GM18868 (cell line): ENCODE data around the gene BRSK2.

ENCODE experiments used
- ATAC-seq: cut with Tn5 transposase; IDR thresholded peaks from one replicate; pipeline ENCODE4 v1.9.1; 2021; ENCODE audit warnings: mild to moderate bottlenecking, moderate library complexity; ENCODE audit not compliant: unreplicated experiment

Gene BRSK2

DNA sequence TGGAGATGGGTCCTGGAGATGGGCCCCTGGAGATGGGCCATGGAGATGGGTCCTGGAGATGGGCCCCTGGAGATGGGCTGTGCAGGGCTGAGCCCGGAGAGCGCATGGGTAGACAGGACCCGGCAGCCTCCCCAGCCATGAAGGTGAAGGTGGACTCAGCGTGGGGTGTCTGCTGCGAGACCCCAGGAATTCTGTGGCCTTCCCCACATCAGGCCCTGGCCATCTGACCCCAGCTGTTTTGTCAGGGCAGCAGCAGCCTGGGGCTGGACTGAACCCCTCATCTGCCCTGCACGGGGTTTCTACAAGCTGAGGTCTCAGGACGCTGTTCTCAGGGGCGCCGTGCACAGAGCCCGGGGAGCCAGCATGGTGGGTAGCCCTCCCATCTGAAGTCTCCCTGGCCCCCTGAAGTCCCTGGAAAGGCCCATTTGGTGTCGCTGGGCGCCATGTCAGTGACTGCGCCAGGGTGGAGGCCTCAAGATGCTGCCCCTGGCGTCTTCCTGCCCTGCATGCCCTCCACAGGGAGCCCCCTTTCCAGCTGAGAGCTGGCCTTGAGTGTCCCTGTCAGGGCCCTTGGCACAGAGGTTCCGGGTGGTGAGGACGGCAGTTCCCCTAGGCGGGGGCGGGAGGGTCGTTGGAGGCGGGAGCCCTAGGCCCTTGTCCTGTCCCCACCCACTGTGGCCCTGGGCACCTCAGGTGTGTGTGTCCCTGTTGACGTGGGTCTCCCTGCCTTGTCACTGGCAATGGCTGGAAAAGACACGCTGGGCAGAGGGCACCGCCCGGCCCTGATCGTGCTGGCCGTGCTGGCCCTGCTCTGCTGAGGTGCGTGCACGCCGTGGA is 5.4 kb downstream of the BRSK2 start:
- ATAC-seq: no peak

DNA sequence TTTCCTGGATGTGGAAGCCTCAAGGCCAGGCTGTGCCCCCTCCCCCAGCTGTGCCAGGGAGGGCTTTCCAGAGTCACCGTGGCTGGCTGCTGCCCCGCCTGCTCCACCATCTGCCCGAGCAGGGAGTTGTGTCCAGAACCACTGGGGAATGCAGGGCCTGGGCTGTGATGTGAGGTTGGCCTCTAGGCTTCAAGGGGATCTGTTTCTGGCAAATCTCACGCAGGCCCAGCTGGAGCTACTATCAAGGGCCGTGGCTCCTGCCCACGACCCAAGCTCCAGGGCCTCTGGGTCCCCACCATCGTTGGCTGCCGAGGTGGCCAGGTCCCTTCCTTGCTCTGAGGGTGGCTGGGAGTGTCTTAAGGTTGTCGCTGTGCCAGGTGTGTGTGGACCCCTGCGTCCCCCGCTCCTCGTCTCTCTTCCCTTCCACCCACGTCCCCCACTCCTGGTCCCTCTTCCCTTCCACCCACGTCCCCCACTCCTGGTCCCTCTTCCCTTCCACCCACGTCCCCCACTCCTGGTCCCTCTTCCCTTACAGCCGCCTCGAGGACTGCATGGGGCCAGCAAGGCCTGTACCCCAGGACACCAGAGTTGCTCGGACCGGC is 6.1 kb downstream of the BRSK2 start:
- ATAC-seq: no peak

DNA sequence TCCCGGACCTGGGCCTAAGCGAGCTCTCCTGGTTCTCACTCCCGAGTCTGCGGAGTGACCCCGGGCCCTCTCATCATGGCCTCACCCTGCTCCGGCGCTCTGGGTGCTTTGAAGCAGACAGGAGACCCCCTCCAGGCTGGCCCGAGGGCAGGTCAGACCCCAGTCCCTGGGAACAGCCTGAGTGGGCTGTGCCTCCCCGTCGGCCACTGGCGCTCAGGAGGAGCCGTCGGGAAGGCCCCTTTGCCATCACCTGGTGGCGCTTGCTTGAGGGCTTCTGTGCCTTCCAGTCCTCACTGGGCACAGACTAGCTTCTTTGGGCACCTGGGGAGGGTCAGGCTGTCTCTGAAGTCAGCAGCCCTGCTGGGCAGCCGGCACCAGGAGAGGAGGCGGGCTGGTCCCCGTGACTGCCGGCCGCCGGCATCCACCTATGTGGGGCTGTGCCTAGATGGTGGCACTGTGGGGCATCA is 6.7 kb downstream of the BRSK2 start:
- ATAC-seq: no peak

- ATAC-seq: no peak
Observed at GRCh38 chr11:1397146-1397861, 7.6 kb downstream of the BRSK2 start.

GRCh38 chr11:1397862-1398527 is 8.3 kb downstream of the BRSK2 start:
- no peak for ATAC-seq

DNA sequence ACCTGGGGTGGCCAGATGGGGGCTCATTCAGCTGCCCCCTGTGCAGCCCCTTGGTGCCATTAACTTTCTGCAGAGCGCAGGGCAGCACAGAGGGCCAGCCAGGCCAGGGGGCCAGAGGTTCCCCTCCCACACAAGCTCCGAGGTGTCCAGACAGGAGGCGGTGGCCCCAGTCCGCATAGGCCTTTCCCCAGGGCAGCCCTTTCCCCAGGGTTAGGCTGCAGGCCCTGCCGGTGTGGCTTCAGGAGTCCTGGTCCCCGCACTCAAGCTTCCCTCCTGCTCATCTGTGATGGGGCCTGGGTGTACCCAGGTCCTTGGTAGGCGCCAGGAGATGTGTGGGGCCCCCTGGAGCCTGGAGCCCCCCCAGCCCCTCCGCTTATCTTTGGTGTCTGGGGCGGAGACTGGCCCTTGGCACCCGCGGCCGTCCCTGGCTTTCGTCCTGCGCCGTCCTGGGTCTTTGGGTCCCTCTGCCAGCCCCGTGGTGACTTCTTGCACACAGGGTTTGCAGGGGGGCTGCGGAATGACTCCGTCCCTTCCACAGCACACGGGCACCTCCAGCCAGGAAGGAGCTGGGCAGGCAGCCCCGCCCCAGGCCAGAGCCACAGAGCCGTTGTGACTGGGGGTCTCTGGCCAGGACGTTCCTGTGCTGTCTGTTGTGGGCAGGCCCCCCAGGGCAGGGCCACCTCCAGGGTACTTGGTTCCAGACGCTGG is 8.9 kb downstream of the BRSK2 start:
- ATAC-seq: no peak

- ATAC-seq: no peak
Observed at GRCh38 chr11:1399386-1400316, 9.9 kb downstream of the BRSK2 start.

- ATAC-seq: no peak
Observed at GRCh38 chr11:1400317-1401170, 10.8 kb downstream of the BRSK2 start.

DNA sequence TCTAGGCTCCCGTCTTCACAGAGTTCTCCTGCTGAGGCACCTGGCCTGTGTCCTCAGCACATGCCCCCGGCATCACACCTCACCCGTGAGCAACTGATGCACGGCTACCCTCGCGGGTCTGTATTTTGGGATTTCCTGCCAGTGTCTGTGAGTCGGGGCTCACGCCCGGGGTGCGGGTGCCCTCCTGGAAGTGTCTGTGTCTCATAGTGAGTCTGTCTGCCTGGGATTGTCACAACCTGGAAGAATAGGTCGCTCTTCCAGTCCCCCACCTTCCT is 11.4 kb downstream of the BRSK2 start:
- ATAC-seq: no peak

- no peak for ATAC-seq
Observed at GRCh38 chr11:1401656-1402221, 12.0 kb downstream of the BRSK2 start.

GRCh38 chr11:1402355-1403077 is 12.8 kb downstream of the BRSK2 start:
- no peak for ATAC-seq

DNA sequence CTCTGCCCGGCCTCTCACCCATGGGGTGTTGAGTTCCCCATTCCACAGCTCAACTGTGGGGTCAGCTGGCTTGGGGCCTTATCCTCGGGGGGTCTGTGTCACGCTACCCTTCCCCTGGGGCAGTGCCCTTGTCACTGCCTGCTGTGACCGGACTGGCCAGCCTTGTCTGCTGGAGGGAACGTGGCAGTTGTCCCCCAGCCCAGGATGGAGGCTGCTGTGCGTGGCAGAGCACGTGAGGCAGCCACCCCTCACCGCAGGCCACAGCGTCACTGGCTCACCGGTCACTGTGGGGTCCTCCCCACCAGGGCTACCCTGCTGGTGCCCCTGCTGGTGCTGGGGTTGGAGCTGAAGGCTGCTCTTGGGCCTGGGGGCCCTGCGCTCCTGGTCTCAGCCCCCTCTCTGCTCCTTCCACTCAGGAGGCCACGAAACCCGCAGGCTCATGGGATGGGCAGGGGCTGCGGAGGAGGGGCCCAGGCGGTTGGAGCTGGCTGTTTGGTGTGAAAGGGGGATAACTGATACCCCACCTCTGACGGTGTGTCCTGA is 13.4 kb downstream of the BRSK2 start:
- ATAC-seq: no peak

DNA sequence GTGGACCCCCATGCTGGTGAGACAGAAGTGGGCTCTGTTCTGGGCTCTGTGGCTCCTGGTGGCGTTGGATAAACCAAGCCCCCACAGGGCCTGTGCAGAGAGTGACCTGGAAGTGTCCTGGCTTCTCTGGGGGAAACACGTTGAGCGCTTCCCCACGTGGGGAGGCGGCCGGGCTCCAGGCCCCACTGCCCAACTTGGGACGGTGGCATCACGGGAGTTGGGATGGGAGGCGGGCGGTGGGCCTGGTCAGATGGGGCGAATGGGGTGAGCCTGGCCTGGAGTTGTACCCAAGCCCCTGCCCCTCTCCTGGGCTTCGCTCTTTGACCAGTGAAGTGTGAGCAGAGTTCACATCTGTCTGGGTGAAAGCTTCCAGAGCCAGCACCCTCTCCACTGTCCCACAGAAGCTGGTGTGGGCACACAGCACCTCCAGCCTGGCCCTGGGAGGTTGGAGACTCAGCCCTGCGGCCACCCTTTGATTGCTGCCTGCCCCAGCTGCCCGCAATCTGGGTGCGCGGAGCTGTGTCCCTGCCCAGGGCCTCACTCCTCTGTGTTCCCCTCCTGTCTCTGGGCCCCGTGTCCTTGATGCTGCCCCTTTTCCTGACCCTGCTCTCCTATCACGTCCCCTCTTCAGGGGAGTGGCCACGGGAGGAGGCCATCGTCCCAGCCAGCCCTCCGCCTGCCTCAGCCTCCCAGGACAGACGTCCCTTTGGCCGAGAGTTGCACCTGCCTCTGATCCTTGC is 14.2 kb downstream of the BRSK2 start:
- ATAC-seq: no peak

DNA sequence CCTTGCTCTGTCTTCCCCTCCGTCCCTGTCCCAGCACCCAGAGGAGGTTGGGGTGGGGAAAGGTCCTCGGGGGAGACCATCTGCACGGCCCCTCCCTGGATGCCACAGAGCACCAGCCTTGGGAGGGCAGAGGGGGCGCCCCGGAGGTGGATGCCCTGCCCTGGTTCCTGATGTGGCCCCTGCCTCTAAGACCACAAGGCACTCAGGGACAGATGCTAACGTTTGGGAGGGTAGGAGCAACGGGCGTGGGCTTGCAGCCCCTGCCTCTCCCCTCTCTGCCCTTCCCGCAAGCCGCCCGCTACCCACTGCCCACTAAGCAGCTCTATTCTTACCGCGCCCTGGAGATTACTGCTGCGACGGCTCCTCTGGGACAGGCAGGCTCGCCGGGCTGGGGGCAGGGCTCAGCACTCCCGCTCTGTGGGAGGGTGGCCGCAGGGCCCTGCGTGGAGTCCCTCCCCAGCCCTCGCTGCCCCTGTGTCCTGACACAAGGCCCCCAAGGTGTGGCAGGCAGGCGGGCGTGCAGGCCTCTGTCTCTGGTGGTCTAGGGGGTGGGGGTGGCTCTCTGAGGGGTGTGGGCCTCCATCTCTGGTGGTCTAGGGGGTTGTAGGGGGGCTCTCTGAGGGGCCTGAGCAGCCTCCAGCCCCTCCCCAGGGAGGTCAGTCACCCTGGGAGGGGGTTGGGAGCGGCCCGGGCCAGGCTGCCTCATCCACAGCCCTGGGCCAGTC is 14.9 kb downstream of the BRSK2 start:
- no peak for ATAC-seq

DNA sequence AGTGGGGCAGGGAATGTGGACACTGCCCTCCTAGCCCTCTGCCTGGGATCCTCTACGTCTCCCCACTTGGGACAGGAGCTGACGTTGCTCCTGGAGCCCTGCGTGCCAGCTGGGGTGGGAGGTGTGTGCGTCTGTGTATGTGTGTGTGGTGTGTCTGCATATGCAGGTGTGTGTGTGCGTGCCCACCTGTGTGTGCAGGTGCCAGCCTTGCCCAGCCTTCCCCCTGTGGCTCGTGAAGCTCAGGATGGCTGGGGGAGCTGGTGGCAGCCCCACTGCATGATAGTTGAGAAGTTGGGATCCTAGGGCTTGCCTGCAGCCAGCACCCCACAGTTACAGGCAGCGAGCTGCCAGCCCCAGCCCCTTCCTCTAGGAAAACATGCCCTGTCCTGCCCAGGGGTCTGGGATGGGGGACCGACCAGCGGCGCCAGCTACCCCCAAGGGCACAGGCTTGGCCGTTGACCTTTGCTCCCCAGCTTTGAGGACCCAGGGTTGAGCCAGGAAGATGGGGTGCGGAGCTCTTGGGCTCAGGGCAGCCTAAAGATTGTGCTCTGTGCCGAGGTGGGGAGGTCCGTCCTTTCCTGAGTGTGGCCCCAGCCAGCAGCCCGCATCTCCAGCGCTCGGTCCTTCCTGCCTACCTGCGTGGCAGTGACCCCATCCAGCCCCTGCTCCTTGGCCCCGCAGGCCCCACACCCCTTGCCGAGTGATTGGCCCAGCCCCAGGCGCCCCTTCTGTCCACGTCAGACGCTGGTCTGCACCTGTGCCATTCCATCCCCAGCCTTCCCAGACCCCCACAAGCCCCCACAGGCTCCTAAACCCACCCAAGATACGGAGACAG is 15.7 kb downstream of the BRSK2 start:
- no peak for ATAC-seq
